ENCODE measurements around the gene OSBPL2.

OSBPL2 gene

DNA sequence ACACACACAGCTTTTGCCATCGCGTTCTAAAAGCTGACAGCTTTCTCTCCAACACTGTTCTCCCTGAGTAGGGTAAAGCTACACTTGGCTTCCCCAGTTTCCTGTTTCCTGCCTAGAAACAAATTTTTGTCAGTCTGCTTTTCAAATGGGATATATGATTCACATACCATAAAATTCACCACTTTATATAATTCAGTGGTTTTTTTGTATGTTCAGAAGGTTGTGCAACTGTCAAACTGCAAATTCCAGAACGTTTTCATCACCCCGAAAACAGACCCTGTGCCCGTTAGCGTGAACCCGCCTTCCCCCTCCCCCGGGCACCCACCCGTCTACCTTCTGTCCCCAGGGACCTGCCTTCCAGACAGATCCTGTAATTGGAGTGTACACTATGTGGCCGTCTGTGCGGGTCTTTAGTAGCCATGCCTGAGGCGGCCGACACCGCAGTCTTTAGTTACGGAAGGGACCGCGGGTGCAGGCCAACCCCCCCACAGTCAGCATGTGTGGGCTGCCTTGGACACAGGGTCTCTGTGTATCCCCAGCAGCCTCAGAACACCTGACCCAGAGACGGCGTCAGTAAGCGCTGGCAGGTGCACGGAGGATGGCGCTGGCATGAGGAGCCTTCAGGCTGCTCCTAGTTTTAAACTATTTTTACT, 34.8 kb upstream of the OSBPL2 start:
- TF ChIP-seq EGR1 (IDR thresholded peaks at IDR 0.05): no peak
- TF ChIP-seq, protein P1, sequence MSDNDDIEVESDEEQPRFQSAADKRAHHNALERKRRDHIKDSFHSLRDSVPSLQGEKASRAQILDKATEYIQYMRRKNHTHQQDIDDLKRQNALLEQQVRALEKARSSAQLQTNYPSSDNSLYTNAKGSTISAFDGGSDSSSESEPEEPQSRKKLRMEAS (IDR thresholded peaks at IDR 0.05): no peak
- no peak for TF ChIP-seq CREB1 (IDR thresholded peaks at IDR 0.05; ENCODE audit: low read depth)
- TF ChIP-seq YY1 (IDR thresholded peaks at IDR 0.05; ENCODE audit: low read depth): no peak
- TF ChIP-seq, protein P2, sequence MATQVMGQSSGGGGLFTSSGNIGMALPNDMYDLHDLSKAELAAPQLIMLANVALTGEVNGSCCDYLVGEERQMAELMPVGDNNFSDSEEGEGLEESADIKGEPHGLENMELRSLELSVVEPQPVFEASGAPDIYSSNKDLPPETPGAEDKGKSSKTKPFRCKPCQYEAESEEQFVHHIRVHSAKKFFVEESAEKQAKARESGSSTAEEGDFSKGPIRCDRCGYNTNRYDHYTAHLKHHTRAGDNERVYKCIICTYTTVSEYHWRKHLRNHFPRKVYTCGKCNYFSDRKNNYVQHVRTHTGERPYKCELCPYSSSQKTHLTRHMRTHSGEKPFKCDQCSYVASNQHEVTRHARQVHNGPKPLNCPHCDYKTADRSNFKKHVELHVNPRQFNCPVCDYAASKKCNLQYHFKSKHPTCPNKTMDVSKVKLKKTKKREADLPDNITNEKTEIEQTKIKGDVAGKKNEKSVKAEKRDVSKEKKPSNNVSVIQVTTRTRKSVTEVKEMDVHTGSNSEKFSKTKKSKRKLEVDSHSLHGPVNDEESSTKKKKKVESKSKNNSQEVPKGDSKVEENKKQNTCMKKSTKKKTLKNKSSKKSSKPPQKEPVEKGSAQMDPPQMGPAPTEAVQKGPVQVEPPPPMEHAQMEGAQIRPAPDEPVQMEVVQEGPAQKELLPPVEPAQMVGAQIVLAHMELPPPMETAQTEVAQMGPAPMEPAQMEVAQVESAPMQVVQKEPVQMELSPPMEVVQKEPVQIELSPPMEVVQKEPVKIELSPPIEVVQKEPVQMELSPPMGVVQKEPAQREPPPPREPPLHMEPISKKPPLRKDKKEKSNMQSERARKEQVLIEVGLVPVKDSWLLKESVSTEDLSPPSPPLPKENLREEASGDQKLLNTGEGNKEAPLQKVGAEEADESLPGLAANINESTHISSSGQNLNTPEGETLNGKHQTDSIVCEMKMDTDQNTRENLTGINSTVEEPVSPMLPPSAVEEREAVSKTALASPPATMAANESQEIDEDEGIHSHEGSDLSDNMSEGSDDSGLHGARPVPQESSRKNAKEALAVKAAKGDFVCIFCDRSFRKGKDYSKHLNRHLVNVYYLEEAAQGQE (IDR thresholded peaks at IDR 0.05; ENCODE audit: low read depth): no peak
- TF ChIP-seq FOXM1 (IDR thresholded peaks at IDR 0.05; ENCODE audit: borderline replicate concordance, low read depth): no peak
- TF ChIP-seq EP300 (IDR thresholded peaks at IDR 0.05; ENCODE audit: borderline replicate concordance): no peak

DNA sequence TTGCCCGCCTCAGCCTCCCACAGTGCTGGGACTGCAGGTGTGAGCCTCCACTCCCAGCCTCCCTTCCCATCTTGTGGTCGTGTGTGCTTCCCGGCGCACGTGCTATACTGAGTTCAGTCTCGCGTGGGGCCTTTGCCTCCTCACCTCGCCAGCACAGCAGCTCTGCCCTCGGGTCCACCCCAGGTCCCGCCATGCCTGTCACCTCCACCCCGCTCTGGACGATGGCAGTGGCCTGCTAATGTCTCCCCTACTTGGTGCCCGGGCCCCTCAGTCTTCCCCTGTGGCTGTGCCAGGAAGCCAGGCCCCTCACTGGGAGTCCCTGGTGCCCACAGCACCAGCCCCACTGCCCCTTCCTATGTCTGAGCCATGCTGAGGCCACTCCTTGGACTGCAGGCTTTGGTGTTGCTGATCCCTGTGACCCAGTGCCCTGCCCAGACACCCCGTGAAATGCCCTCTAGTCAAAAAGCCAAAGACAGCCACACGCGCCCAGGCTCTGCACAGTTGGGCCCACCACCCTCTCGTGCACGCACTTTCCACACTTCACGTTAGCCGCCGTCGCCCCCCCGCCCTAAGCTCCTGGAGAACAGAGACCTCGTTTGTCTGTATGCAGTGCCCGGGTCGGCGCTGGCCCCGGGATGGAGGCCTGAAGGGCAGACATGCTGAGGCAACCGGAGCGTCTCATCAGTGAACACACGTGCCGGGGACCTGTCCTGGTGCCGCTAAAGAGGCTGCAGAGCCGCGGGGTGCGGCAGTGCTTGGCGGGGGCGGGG, 32.5 kb upstream of the OSBPL2 start:
- TF ChIP-seq RAD21 (IDR thresholded peaks at IDR 0.05; ENCODE audit: low read depth): no peak

DNA sequence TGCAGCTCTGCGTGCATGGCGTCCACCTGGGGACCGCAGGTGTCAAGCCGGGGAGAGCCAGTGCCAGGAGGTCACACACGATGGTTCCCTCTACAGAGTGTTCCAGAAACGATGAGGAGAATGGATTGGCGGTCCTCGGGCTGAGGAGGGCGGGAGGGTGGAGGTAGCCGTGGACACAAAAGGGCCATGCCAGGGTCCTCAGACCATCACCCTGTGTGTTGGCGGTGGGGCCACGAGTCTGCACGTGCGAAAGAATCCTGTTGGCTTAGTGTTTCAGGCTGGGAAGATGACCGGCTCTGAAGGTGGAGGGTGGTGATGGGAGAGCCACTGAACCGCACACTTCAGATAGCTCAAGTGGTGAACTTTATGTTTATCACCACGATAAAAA, 31.9 kb upstream of the OSBPL2 start:
- TF ChIP-seq FOXM1 (IDR thresholded peaks at IDR 0.05; ENCODE audit: borderline replicate concordance, low read depth) (no peak), RAD21 (IDR thresholded peaks at IDR 0.05; ENCODE audit: low read depth) (no peak)

DNA sequence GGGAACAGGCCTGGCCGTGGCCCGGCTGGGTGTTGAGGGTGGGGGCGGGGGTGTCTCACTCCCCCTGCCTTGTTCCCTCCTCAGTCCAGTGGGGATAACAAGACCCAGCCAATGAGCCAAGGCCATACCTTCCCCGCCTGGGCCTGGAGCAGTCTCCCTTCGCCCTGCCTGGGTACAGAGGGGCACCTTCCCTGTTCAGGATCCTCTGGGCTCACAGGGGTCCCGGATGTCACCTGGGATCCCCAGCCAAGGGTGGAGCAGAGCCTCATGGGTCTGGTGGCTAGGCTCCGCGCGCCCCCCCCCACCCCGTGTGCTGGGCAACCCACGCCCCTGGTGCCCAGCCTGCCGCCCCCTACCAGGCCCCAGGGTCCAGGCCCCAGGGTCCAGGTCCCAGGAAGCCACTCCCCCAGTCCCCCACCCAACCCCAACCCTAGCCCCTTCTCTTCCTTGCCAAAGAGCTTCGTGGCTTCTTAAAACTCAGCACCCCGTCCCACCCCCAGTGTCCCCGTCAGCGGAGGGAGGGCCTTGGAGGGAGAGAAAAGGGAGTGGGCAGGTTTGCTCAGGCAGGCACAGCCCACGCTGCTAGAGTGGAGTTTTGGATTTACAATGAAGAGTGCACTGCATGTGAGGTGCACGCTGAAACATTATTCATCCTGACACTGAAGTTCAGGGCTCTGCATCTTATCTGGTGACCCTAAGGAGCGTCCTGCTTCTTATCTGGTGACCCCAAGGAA, 30.1 kb upstream of the OSBPL2 start:
- TF ChIP-seq TEAD4 (IDR thresholded peaks at IDR 0.05) (no peak), ZBTB7A (IDR thresholded peaks at IDR 0.05; ENCODE audit: low read depth) (no peak), EP300 (IDR thresholded peaks at IDR 0.05; ENCODE audit: borderline replicate concordance) (no peak), CEBPB (IDR thresholded peaks at IDR 0.05) (no peak), YY1 (IDR thresholded peaks at IDR 0.05; ENCODE audit: low read depth) (no peak), FOXM1 (IDR thresholded peaks at IDR 0.05; ENCODE audit: borderline replicate concordance, low read depth) (no peak), NFIC (IDR thresholded peaks at IDR 0.05) (no peak), EGR1 (IDR thresholded peaks at IDR 0.05) (no peak), TCF12 (IDR thresholded peaks at IDR 0.05; ENCODE audit: low read depth) (no peak), CREB1 (IDR thresholded peaks at IDR 0.05; ENCODE audit: low read depth) (no peak), RAD21 (IDR thresholded peaks at IDR 0.05; ENCODE audit: low read depth) (no peak)
- TF ChIP-seq, protein P2 (IDR thresholded peaks at IDR 0.05; ENCODE audit: low read depth): no peak
- TF ChIP-seq, protein P3, sequence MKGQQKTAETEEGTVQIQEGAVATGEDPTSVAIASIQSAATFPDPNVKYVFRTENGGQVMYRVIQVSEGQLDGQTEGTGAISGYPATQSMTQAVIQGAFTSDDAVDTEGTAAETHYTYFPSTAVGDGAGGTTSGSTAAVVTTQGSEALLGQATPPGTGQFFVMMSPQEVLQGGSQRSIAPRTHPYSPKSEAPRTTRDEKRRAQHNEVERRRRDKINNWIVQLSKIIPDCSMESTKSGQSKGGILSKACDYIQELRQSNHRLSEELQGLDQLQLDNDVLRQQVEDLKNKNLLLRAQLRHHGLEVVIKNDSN (IDR thresholded peaks at IDR 0.05): no peak
- TF ChIP-seq, protein P1 (IDR thresholded peaks at IDR 0.05): no peak

DNA sequence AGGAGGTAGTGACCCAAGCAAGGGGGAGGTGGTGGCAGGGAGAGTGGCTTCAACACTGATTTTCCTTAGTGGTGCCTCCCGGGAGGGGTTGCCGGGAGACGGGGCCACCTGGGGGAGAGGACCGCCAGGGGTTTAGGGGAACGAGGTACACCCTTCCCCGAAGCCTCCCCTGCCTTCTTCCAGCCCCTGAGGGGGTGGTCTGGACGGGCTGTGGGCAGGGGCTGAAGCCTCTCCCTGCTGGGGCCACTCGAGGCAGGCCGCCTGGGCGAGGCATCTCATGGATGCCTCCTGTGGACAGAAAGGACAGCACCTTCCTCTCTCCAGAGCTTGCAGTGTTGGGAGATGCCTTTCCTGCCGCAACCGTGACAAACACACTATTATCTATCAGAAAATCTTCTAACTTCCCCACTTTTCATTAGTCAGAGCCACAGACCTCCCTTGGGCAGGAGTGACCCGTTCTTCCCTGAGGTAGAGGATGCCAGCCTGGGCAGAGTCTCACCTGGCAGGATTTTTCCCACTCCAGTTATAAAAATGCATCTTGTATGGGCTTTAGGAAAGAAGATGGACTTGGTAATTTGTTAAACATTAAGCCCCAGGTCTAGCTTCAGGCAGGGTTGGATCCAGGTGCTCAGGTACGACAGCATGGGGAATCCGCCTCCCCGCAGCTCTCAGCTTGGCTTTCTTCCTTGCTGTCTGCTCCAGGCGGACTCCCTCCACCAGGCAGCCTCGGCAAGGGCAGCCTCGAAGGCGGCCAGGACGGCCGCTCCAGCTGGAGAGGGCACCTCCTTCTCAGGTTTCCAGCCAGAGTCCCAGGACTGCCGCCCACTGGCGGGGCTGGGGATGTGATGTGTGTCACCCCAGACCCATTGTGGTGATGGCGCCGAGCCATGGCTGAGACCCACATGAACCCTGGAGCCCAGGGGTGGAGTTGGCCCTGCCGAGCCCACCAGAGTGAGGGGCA, 29.2 kb upstream of the OSBPL2 start:
- TF ChIP-seq TCF12 (IDR thresholded peaks at IDR 0.05; ENCODE audit: low read depth) (no peak), RAD21 (IDR thresholded peaks at IDR 0.05; ENCODE audit: low read depth) (peak; percentile 46; the same call in 1 of the 2 replicates), EGR1 (IDR thresholded peaks at IDR 0.05) (no peak), FOXM1 (IDR thresholded peaks at IDR 0.05; ENCODE audit: borderline replicate concordance, low read depth) (no peak), YY1 (IDR thresholded peaks at IDR 0.05; ENCODE audit: low read depth) (no peak), TEAD4 (IDR thresholded peaks at IDR 0.05) (no peak), ZBTB7A (IDR thresholded peaks at IDR 0.05; ENCODE audit: low read depth) (peak; percentile 27; the same call in 1 of the 2 replicates), EP300 (IDR thresholded peaks at IDR 0.05; ENCODE audit: borderline replicate concordance) (no peak), TAF1 (IDR thresholded peaks at IDR 0.05; ENCODE audit: low read depth) (no peak), NFIC (IDR thresholded peaks at IDR 0.05) (no peak), CEBPB (IDR thresholded peaks at IDR 0.05) (no peak), CREB1 (IDR thresholded peaks at IDR 0.05; ENCODE audit: low read depth) (no peak)
- TF ChIP-seq, protein P2 (IDR thresholded peaks at IDR 0.05; ENCODE audit: low read depth): no peak
- TF ChIP-seq, protein P3 (IDR thresholded peaks at IDR 0.05): no peak
- TF ChIP-seq, protein P1 (IDR thresholded peaks at IDR 0.05): peak; percentile 56; the same call in 1 of the 2 replicates

Data from Ishikawa (cell line).